DMS 273 treated with DMSO at 0.1 percent for 48 hours (cell line): ENCODE data around the gene GPC6.

ENCODE experiments used
- DNase-seq: peaks from one replicate; lab custom pipeline; 2025; lab: John Stamatoyannopoulos, UW

GPC6 gene

GRCh38 chr13:94248454-94249228, 1022.0 kb downstream of the GPC6 start:
- DNase-seq, result no peak

GRCh38 chr13:94249512-94249911, 1022.9 kb downstream of the GPC6 start:
- no peak for DNase-seq

DNA sequence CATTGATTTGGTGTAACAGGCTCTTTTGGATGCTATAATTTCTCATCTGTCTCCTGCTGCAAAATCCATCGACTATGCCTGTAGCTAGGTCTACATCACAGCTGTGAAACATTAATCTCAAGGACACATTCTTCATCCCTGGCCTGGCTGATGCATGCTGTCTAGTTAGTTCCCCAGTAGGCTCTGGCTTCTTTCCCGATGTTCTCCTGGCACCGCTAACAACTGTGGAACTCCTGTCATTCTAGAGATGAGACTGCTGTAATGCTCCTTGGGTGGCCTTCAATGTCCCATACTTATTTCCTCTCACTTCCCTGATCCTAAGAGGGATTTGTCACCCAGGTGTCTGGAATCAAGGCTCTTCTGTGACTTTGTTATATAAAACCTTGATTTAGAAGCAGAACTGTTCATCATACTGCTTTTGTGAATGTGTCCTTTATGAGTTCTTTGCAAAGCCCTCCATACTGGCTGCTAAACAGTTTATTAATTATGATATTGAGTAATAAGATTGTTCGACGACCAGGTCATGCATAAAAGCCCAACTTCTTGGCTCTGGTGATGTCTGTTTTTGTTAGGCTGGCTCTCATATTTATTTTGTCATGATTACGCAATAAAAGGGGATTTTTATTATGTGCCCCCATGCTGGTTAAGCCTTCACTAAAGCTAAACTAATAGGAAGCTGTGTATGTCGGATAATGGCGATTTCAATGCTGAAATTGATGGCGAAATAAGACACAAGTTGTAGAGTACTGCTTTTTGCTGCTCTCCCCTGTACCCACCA, 1025.4 kb downstream of the GPC6 start:
- DNase-seq, result no peak

GRCh38 chr13:94254737-94255136, 1028.1 kb downstream of the GPC6 start:
- no peak for DNase-seq

DNA sequence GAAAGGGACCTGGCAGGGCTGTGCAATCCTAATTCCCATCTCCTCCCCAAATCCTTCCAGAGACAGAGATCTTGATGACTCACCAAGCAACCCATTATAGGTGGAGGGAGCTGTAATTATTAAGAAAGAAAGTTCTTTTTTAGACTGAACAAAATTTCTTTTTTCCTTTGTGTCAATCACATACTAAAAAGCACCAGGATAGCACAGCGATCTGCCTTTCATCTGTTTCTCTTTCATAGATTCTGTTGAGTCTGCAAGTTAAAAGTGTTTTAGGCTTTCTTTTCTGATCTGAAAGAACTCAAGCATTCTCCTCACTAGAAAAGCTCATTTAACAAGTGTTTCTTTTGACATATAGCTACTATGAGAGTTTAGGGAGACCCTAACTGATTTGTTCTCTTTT, 1030.1 kb downstream of the GPC6 start:
- DNase-seq, result no peak

DNA sequence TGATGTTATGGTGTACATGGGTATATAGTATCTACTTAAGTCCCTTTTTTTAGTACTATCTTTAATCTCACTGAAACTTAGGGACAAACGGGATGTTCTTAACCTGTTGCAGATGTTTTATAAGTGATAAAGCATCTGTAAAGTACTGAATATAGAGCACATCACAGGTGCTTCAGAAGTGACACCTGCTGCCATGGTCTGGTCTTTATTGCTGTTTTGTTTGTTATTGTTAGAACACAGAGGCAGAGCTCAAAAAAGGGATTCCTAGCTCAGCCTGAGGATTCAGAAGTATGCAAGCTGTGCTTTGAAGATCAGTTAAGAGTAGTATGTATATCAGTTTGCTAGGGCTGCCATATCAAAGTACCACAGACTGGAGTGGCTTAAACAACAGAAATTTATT, 1033.4 kb downstream of the GPC6 start:
- no peak for DNase-seq

- no peak for DNase-seq
Observed at GRCh38 chr13:94261163-94261562, 1034.6 kb downstream of the GPC6 start.

GRCh38 chr13:94263038-94263437, 1036.4 kb downstream of the GPC6 start:
- DNase-seq, result no peak

DNA sequence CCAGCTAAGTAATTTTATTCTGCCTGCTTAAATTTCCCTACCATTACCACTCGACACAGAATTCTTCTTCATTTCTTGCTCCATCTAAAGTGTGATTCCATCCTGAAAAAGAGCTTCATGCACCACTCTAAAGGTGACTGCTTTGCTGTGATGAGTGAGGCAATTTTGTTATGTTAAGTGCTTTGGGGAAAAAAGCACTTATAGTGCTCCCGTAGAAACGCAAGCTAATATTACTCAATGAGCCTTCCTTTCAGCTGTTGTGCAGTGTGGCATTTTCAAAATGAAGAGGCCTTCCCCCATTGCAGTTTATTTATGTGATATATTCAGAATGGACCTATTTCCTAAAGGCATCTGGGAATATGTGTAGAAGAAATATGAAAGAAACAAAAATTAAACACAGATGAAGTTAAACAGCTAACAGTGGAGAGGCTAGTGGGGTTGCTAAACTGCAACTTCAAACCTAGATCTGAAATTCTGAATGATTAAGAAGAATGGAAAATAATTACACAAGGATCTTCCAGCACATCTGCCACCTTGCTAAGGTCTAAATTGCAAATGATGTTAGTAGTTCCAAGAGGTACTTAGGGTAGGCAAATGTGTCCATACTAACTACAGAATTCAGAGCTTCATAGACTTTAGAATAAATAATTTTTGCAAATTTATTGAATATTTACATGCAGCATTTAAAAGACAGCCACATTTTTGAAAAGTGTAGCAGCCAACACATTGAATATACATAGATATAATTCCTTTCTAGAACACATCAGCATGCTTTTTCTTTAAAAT, 1041.2 kb downstream of the GPC6 start:
- DNase-seq, result no peak

GRCh38 chr13:94268661-94269060, 1042.1 kb downstream of the GPC6 start:
- DNase-seq, result no peak

DNA sequence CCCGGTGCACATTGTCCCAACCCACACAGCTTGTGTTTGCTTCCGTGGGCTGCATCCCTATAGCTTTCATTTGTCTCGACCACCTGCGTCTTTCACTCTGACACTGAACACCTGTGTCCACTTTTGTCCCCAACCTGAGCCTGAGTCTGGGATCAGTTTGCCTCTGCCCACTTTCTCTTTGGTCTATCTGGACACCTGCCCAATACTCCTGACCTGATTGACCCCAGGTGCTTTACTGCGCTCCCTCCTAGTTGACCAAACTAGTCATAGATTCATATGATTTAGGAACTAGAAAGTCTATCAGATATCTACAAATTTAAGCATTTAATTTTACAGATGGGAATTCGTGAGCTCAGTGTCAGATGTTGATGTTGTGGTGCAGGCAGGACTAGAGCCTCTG, 1043.0 kb downstream of the GPC6 start:
- no peak for DNase-seq

DNA sequence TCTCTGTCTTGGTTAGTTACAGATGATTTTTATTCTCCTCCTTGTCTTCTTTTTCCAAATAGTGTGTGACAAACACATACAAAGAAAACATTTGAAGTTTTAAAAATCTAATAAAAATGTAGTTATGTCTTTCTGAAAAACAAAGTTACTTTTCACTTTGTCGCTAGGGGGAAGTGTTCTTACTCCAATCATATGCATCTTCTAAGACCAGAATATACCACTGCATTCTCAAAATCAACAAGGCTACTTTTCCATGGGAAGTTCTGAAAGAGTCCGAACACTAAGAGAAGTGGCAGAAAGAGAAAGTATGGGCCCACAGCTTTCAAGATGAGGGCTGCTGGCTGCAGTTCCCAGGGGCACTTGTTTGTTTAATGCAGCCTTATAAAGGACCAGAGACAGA, 1043.9 kb downstream of the GPC6 start:
- no peak for DNase-seq

DNA sequence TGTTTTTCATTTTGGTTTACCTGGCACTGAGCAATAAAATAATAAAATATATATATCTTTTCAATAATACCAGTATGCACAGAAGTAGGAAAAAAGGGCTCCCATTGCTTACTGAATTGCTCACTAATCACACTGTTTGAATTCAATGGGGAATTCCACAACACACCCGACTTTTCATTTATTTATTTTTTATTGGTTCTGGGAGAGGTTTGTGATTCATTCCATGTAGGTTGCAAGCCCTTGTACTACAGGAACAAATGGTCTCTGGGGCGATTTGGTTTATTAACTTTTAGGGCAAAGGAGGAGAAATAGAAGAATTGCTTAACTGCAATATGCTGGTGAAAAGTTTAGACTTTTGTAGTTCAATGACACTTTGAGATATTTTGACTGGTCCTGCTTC, 1045.4 kb downstream of the GPC6 start:
- DNase-seq, result no peak

GRCh38 chr13:94280349-94280748, 1053.7 kb downstream of the GPC6 start:
- DNase-seq, result no peak

DNA sequence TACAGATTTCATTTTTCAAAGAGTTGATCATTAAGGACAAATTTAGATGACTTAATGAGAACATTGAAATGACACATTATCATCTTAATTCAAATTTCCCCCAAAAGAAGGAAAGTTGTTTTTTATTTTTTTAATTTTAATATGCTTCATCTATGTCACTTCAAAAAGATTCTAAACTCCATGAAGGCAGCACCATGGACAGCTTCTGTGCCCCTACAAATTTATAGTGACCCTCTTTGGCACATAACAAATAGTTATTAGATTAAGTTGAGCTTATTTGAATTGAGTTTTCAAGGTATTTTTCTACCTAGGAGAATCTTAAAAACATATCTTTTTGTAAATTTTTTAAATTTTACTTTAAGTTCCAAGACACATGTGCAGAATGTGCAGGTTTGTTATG, 1054.2 kb downstream of the GPC6 start:
- no peak for DNase-seq

- no peak for DNase-seq
Observed at GRCh38 chr13:94286581-94286980, 1060.0 kb downstream of the GPC6 start.

DNA sequence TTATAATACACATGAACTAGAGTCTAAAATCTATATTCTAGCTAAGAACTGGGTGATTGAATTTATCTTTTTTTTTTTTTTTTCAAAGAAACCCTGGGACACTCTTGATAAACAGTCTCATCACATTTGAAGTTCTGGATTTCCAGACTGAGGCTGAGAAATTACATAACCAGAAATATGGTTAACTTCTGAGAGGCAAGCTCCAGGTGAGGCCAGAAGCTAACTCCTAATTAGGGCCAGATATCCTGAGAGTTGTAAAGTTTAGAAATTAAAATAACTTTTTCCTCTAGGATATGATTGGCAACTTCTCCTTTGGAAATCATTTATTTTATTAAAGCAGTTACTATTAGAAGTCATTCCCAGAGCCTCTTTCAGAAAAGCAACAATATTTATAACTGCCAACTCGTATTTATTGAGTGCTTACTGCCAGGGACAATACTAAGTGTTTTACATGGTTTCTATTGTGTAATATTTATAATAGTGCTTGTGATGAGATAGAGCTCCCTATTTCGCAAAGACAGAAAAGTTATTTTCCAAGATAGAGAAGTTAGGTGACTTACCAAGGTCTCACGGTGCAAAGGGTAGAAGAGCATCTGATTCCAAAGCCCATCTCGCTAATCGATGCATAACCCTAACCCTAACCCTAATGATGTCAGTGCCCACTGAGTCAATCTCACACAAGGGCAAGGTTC, 1065.2 kb downstream of the GPC6 start:
- no peak for DNase-seq

GRCh38 chr13:94292323-94292640, 1065.7 kb downstream of the GPC6 start:
- no peak for DNase-seq

GRCh38 chr13:94296471-94296870, 1069.9 kb downstream of the GPC6 start:
- DNase-seq, result no peak

DNA sequence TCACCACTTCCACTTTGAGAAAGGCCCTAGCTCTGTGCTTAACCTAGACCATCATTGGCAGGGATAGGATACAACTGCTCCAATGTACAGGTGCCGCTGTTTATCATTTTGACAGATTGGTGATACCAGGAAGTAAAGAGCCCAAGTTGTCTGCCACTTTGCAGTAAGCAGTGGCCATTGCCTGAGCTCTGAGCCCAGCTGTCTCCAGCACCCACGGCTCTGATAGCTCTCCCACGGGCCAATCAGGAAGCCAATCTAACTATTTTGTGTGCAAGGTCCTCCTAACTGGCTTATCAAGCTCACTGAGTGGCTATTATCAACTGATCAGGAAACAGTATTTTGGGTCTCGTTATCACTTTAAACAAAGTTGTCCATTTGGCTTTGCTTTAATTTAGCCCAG, 1071.7 kb downstream of the GPC6 start:
- DNase-seq, result no peak

GRCh38 chr13:94300401-94300800, 1073.8 kb downstream of the GPC6 start:
- DNase-seq, result no peak

- no peak for DNase-seq
Observed at GRCh38 chr13:94301487-94301886, 1074.9 kb downstream of the GPC6 start.
